HepG2 (cell line): ENCODE measurements around the gene SMARCB1.

ENCODE experiments used
- CEBPB ChIP-seq: IDR thresholded peaks from 2 replicates; pipeline ENCODE4 v1.6.1; 2011; ENCODE audit warnings: low read depth, low read length, improper control_type of control experiment, borderline replicate concordance
- JUN ChIP-seq: sonication (generic); formaldehyde crosslinking; IDR thresholded peaks from 2 replicates; pipeline ENCODE4 v1.4.0; 2020; ENCODE audit warnings: mild to moderate bottlenecking, missing genetic modification reagents
- MEIS1 ChIP-seq: sonication (generic); formaldehyde crosslinking; IDR thresholded peaks from 2 replicates; pipeline ENCODE4 v1.9.0; 2021; ENCODE audit warnings: mild to moderate bottlenecking, missing genetic modification reagents, moderate library complexity, borderline replicate concordance
- TF ChIP-seq, protein P1 (sequence below), 2 experiments: sonication (generic) in 1 of 2; formaldehyde crosslinking in 1 of 2; IDR thresholded peaks; 2 replicates each; pipeline versions ENCODE4 v1.4.0 to v1.6.1; 2018 to 2020; ENCODE audit warnings: missing genetic modification reagents in 2 of 2, borderline replicate concordance in 1 of 2, low read depth in 1 of 2, mild to moderate bottlenecking in 1 of 2, missing biosample characterization in 1 of 2
- TF ChIP-seq, protein P2 (sequence below): sonication (generic); formaldehyde crosslinking; IDR thresholded peaks from 2 replicates; pipeline ENCODE4 v1.5.0; 2020; ENCODE audit warnings: mild to moderate bottlenecking, missing genetic modification reagents, moderate library complexity
- TF ChIP-seq, protein P3 (sequence below): IDR thresholded peaks from 2 replicates; pipeline ENCODE4 v1.6.1; 2016

DNA sequence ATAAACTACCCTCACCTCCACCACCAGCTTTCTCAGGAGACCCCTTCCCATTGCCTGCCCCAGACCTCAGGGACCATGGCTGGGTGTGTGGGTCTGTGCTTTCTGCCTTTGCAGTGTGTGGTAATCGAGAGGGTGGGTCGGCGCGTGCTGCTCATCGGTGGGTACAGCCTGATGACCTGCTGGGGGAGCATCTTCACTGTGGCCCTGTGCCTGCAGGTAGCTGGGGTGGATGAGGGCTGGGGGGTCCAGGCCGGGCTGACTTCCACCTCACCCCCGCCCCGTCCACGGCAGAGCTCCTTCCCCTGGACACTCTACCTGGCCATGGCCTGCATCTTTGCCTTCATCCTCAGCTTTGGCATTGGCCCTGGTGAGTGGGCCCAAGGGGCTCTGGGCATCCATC is 96.9 kb downstream of the SMARCB1 start:
- no peak for TF ChIP-seq JUN (CRISPR knock-in tag)
- TF ChIP-seq, protein P1, sequence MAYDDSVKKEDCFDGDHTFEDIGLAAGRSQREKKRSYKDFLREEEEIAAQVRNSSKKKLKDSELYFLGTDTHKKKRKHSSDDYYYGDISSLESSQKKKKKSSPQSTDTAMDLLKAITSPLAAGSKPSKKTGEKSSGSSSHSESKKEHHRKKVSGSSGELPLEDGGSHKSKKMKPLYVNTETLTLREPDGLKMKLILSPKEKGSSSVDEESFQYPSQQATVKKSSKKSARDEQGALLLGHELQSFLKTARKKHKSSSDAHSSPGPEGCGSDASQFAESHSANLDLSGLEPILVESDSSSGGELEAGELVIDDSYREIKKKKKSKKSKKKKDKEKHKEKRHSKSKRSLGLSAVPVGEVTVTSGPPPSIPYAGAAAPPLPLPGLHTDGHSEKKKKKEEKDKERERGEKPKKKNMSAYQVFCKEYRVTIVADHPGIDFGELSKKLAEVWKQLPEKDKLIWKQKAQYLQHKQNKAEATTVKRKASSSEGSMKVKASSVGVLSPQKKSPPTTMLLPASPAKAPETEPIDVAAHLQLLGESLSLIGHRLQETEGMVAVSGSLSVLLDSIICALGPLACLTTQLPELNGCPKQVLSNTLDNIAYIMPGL (CRISPR knock-in tag; IDR thresholded peaks at IDR 0.05; ENCODE audit: borderline replicate concordance in 1 of 2, low read depth in 1 of 2) = no peak
- TF ChIP-seq, protein P2, sequence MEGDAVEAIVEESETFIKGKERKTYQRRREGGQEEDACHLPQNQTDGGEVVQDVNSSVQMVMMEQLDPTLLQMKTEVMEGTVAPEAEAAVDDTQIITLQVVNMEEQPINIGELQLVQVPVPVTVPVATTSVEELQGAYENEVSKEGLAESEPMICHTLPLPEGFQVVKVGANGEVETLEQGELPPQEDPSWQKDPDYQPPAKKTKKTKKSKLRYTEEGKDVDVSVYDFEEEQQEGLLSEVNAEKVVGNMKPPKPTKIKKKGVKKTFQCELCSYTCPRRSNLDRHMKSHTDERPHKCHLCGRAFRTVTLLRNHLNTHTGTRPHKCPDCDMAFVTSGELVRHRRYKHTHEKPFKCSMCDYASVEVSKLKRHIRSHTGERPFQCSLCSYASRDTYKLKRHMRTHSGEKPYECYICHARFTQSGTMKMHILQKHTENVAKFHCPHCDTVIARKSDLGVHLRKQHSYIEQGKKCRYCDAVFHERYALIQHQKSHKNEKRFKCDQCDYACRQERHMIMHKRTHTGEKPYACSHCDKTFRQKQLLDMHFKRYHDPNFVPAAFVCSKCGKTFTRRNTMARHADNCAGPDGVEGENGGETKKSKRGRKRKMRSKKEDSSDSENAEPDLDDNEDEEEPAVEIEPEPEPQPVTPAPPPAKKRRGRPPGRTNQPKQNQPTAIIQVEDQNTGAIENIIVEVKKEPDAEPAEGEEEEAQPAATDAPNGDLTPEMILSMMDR (CRISPR knock-in tag) = no peak
- no peak for TF ChIP-seq CEBPB
- TF ChIP-seq MEIS1 (CRISPR knock-in tag) = no peak
- TF ChIP-seq, protein P3, sequence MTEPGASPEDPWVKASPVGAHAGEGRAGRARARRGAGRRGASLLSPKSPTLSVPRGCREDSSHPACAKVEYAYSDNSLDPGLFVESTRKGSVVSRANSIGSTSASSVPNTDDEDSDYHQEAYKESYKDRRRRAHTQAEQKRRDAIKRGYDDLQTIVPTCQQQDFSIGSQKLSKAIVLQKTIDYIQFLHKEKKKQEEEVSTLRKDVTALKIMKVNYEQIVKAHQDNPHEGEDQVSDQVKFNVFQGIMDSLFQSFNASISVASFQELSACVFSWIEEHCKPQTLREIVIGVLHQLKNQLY = no peak
